ENCODE data around the gene RAB6A.

GRCh38 chr11:73783483-73784020 lies 22.7 kb upstream of the RAB6A start:
- TF ChIP-seq, protein P1, sequence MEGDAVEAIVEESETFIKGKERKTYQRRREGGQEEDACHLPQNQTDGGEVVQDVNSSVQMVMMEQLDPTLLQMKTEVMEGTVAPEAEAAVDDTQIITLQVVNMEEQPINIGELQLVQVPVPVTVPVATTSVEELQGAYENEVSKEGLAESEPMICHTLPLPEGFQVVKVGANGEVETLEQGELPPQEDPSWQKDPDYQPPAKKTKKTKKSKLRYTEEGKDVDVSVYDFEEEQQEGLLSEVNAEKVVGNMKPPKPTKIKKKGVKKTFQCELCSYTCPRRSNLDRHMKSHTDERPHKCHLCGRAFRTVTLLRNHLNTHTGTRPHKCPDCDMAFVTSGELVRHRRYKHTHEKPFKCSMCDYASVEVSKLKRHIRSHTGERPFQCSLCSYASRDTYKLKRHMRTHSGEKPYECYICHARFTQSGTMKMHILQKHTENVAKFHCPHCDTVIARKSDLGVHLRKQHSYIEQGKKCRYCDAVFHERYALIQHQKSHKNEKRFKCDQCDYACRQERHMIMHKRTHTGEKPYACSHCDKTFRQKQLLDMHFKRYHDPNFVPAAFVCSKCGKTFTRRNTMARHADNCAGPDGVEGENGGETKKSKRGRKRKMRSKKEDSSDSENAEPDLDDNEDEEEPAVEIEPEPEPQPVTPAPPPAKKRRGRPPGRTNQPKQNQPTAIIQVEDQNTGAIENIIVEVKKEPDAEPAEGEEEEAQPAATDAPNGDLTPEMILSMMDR (IDR thresholded peaks at IDR 0.05), result no peak
- TF ChIP-seq EP300 (IDR thresholded peaks at IDR 0.05), result no peak
- no peak for TF ChIP-seq POLR2A (IDR thresholded peaks at IDR 0.05)
- TF ChIP-seq POLR2AphosphoS5 (IDR thresholded peaks at IDR 0.05), result no peak
